NOMO-1 treated with DMSO at 0.1 percent for 48 hours (cell line): Measurements from ENCODE around the gene GTF2IRD1.

Experiments
- DNase-seq: peaks from one replicate; lab custom pipeline; 2025; ENCODE audit not compliant: unreplicated experiment; lab: John Stamatoyannopoulos, UW

GTF2IRD1 gene

DNA sequence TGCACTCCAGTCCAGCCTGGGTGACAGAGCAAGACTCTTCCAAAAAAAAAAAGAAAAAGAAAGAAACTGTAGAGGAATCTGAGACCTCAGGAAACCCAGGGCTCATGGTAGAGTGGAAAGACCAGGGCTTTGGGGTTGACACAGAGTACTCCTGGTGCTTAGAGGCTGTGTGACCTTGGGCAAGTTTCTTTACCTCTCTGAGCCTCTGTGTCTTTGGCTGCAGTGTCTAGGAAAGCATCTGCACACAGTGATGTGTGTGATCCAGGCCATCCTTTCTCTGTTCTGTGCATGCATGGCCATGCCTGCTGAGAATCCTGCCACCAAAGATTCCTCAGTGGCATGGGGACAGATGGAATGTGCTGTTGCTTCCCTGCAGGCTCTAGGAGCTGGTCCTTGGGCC, 132.1 kb downstream of the GTF2IRD1 start:
- no peak for DNase-seq

DNA sequence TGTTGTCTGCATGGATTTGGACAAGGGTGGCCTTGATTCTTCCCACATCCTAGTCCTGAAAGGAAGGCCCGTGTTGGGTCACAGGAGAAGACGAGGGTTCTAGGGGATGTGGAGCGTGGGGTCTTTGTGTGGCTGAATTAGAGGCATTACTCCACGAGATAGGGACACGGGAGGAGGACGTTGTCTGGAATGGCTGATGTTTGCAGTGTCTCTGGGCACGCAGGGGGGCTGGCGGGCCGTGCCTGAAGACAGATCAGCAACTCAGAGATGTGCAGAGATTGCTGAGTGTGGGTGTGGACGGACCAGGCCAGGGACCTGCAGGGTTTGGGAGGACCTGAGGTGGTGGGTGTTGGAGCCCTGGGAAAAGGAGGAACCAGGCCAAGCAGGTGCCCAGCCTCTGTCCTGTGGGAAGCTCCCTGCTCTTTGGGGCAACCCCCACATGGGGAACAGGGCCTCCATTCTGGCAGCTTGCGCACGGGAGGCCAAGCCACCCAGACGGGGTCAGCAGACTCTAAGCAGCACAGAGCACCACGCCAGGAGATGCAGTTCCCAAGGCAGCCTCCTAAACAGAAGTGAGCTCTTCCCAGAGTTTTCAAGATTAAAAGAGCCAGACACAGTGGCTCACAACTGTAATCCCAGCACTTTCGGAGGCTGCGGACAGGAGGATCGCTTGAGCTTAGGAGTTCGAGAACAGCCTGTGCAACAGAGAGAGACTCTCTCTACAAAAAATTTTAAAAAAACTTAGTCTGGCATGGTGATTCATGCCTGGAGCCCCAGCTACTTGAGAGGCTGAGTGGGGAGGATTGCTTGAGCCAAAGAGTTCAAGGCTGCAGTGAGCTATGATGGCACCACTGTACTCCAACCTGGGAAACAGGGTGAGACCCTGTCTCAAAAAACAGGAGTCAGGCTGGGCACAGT, 132.8 kb downstream of the GTF2IRD1 start:
- DNase-seq: no peak

DNA sequence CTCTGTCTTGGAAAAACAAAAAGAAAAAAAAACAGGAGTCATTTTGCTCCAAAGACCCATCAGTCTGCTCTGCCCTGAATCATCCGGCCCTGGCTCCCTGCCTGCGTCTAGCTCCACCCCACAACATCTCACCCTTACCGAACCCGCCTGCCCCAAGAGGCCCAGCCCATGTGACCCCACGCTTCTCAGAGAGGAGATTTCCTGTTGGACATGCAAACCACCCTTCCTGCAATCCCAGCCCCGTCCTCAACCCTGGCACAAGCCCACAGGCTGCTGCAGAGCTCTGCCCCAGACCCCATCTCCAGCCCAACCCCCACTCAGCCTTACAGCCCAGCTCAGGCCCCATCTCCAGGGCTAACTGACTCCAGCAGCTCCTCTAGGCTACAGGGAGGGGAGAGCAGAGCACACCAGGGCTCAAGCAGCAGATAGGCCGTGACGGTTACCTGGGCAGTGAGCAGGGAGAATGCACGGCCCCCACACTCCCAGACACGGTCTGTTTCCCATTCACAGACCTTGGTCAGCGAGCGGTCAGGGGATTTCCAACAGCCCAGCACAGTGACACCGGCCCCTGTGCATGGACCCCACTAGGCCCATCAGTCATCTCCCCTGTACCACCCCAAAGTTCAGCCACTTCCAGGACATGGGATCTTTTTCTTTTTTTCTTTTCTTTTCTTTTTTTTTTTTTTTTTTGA, 133.9 kb downstream of the GTF2IRD1 start:
- DNase-seq: no peak

DNA sequence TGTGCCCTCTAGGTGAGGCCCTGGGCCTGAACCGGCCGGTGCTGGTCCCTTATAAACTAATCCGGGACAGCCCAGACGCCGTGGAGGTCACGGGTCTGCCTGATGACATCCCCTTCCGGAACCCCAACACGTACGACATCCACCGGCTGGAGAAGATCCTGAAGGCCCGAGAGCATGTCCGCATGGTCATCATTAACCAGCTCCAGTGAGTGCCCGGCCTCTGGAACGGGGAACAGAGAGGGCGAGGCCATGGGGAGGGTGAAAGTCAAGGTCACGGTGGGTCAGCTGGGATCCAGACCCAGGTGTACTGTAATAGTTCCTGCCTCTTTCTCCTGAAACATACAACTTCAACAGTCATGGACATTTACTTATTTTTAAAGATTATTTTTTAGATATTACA, 137.1 kb downstream of the GTF2IRD1 start:
- no peak for DNase-seq

DNA sequence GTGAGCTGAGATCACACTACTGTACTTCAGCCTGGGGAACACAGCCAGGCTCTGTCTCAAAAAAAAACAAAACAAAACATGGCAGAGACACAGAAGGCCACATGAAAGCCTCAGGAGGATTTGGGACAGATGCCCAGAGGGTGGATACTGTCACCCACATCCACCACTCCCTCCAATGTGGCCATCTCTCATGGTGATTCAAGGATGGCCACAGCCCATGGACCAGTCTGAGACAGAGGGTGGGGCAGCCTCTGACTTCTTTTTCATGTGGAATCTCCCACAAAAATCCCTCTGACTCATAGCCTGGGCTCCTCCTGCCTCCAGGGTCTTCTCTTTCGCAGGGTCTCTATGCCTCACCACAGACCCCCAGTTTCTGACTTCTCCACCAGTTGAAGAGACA, 144.9 kb downstream of the GTF2IRD1 start:
- DNase-seq: no peak

DNA sequence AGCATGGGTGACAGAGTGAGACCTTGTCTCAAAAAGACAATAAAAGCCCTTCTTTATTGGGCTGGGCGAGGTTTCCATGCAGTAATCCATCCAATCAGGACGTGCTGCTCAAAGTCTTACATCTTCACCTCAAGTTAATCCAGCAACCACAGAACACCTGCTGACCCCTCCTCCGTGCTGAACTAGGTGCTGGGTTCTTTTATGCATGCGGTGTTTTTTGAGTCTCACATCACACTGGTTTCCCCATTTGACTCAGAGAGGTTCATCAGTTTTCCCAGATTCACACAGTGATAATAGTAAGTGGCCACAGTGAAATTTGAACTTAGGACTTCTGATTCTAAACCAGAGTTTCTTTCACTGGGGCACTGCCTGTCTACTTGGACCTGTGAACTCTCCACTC, 145.5 kb downstream of the GTF2IRD1 start:
- DNase-seq: no peak

DNA sequence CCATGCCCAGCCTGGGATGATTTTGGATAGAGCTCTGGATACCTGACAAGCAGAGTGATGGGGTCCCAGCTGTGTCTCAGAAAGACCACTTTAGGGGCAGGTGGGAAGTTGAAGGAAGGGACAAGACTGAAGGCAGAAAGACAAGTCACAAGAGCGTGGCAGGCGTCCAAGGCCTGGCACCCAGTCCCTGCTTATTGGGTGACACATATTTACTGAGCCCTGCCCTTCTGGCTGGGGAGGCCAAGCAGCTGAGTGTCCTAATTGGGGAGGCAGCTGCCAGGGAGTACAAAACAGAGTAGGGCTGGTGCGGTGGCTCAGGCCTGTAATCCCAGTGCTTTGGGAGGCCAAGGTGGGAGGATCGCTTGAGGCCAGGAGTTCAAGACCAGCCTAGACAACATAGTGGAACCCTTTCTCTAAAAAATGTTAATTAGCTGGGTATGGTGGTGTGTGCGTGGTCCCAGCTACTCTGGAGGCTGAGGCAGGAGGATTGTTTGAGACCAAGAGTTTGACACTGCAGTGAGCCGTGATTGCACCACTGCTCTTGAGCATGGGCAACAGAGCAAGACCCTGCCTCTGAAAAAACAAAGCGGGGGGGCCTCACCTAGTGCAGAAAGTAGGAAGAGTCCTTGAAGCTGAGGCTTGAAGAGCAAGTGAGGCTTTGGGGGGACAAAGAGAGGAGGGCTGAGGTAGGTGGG, 150.8 kb downstream of the GTF2IRD1 start:
- DNase-seq: no peak

DNA sequence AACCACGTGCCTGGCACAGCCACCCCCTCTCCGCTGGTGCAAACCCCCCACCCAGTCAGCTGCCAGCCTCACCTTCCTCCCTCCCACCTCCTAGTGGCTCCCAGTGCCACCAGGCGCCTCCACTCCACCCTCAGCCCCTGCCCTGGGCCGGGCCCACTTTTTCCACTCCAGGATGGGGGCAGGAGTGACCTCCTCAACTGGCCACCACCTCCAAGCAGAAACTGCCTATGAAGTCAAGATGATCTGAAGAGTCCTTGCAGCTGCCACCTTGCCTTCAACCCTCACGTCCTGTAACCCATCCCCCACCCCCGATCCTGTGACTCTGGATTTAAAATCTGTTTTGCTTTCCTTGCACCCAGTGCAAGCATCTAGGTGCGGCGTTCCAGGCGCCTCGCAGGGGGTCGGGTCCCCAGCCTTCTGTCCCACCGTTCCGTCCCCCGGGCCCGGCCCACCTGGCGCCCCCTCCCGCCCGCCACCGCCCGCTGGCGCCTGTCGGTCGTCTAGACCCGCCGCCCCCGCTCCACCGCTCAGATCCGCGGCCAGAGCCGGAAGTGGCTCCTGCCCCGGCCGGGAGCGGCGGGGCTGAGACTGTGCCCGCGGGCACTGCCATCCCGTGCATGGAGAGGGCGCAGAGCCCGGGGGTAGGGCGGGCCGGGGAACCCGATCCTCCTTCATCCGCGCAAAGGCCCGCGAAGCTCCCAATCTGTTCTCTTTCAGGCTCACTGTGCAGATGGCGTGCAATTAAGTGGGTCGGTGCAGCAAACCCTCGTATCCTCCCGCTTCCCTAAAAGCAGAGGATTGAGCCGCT, 152.6 kb downstream of the GTF2IRD1 start:
- peak; percentile 30 for DNase-seq

DNA sequence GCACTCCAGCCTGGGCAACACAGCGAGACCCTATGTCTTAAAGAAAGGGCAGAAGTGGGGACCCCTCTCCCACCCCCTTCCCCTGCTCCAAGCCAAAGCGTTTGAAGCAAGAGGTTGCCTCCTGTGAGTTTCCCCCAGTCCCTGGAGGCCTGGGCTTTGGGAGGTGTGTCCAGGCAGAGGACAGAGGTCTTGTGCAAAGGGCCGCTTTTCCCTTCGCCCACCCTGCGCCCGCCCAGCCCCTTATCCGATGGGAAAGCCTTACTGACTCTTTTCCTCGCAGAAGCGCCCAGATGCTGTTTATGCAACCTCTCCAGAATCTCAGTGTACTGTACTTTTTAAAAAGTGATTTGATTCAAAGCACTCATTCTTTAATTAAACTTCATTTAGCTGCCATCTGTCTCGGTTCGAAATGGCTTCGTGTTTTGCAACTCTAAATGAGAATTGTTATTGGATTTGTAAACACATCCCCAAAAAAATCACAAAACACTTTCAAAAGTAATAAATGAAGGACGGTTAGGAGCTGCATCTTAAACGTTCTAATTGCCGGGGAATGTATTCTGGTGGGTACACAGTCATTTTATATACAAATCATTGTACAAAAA, 153.3 kb downstream of the GTF2IRD1 start:
- no peak for DNase-seq

DNA sequence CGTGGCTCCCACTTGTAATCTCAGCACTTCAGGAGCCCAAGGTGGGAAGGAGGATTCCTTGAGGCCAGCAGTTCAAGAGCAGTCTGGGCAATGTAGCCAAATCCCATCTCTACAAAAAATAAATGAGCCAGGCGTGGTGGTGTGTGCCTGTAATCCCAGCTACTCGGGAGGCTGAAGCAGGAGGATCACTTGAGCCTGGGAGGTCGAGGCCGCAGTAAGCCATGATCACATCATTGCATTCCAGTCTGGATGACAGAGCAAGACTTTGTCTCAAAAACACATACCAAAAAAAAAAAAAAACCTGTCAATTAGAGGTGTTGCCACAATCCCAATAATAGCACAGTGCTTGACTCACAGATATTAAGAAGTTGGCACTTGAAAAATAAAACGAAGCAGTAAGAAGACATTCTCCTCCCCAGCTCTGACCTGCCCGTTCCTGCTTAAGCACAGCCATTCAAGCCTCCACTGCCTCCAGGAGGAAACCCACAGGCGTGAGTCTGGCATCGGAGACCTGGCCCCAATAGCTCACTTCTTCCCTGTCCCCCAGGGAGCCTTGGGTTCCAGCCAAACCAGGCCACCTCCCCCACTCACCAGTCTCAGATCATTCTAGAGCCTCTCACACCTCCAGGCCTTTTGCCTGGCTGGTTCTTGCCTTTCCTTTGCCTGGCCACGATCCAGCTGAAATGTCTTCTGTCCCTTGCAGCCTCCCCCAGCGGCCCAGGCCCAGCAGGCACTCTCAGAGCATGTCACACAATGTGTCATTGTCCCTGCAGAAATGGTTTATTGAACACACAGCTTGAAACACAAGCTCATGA, 158.5 kb downstream of the GTF2IRD1 start:
- DNase-seq: no peak

DNA sequence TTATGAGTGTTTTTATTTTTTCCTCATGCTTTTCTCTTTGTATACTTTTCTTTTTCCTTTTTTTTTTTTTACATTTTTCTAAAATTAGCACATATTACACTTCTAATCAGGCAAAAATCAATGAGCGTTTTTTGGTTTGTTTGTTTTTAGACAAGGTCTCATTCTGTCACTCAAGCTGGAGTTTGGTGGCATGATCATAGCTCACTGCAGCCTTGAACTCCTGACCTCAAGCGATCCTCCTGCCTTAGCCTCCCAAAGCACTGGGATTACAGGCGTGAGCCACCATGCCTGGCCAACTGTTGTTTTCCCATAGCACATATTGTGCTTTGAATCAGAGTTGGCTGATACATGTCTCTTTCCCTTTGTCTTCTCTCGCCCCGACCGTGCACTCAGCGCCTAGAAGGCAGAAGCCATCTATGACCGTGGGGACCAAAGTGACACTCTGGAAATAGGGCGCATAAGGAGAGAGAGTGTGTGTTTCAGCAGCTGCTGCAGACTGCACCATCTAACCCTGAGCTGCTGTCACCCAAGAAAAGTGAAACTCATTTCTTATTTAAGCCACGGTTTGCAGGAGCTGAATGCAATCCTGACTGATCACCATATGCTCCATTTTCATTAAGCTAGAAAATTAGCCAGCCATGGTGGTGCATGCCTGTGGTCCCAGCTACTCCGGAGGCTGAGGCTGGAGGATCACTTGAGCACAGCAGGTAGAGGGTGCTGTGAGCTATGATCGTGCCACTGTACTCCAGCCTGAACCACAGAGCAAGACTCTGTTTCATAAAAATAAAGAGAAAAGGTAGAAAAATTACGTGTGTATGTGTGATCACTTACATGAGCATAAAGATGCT, 162.5 kb downstream of the GTF2IRD1 start:
- DNase-seq: no peak

DNA sequence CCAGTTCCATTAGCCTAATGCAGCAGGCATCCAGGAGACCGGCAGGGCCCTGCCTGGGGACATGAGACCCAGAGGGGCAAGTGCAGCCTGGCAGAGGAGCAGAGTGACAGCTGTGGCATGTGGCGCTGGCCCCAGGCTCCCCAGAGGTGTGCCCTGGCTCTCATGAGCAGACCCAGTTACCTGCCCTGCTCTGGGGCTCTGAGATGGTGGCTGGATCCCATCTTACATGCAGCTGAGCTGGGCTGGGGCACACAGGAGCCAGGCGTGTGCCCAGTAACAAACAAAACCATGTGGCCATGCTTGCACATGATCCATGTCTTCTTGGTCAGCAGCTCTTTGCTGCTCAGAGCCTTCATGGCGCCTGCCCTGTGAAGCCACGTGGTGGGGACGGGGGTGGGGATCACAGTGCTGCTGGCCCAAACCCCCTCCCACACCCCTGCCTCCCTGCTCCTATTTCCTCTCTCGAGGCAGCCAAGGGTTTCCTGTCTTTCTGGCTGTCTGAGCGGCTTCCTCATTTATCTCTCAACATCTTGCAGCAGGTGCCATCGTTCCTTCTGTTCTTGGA, 163.6 kb downstream of the GTF2IRD1 start:
- DNase-seq: peak; percentile 90

DNA sequence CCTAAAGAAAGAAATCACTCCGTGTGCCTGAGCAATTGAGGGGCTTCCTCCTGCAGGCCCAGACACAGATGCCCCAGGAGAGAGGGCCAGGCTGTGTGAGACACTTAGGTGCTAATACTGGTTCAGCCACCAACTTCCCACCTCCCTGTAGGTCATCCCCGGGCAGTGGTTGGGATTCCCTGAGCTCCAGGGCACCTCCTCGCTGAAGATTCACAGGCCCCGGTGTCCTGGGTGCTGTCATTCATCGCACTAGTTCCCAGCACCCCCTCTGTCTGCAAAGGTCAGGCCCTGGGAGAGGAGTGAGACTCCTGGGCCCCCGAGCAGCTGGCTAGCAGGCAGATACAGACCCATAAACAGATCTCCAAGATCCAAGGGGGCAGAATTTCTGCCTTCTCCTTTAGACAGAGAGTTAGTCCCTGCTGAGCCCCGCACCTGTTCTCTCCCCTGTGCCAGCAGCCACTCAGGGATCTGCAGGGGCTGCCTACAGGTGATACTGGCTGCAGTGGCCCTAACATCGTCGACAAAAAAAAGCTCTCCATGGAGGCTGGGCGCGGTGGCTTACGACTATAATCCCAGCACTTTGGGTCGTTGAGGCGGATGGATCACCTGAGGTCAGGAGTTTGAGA, 165.6 kb downstream of the GTF2IRD1 start:
- no peak for DNase-seq

DNA sequence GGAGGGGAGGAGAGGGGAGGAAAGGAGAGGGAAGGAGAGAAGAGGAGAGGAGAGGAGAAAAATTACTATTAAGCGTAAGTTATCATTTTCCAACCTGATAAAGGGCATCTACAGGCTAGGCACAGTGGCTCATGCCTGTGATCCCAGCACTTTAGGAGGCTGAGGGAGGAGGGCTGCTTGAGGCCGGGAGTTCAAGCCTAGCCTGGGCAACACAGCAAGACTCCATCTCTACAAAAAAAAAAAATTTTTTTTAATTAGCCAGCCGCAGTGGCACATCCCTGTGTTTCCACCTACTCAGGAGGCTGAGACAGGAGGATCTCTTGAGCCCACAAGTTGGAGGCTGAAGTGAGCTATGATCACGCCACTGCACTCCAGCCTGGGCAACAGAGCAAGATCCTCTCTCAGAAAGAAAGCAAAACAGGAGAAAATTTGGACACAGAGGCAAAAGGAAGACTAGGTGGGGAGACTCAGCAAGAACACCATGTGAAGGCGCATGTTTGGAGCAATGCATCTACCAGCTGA, 168.6 kb downstream of the GTF2IRD1 start:
- DNase-seq: no peak

DNA sequence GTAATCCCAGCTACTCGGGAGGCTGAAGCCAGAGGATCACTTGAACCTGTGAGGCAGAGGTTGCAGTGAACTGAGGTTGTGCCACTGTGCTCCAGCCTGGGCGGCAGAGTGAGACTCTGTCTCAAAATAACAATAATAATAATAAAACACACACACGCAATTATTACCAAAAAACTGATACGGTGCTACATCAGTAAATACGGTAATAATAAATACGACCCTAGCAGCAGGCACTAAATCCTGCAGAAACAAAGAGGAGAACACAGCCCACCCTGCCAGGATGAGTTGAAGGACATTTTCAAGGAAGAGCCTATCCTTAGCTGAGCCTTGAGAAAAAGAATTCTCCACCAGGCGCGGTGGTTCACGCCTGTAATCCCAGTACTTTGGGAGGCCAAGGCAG, 169.4 kb downstream of the GTF2IRD1 start:
- no peak for DNase-seq

DNA sequence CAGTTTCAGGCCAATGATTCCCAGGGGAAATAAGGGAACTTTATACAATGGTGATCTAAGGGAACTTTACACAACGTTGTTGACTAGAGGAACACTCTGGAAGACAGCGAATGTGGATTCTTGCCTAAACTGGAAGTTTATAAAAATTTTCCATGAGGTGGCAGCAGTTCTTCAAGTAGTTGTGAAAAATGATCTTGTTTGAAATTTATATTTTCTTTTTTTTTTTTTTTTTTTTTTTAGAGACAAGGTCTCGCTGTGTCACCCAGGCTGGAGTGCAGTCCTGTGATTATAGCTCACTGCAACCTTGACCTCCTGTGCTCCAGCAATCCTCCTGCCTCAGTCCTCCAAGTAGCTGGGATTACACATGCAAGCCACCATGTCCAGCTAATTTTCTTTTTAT, 171.7 kb downstream of the GTF2IRD1 start:
- peak; percentile 36 for DNase-seq

DNA sequence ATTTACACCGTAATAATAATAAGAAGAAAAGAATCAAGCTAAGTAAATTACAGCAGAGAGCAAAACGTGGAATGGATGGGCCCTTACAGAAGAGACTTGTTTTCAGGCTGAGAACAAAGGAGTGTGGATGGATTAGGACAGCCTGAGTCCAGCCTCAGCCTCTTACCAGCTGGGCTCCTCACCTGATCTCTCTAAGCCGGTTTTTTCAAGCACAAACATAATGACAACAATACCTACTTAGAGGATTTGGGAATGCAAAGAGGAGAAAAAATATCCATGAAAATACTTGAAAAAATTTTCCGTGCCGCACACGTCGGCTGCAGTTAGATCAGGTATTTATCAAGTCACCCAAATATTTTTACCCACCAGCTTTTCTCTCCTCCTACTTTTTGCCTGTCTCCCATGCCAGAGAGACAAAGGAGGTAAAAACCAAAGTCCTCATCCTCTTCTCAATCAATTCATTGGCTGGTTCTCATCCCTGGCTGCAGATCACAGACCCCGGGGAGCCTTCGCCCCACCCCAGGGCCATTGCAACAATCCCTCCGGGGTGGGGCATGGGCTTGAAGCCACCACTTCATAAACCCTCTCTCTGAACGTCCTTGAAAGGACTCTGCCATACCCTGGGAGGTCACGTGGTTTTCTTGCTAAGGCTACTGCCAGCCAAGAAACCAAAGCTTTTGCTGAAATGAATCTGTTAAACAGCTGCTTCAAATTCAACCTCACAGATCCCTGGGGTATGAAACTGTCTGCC, 174.1 kb downstream of the GTF2IRD1 start:
- DNase-seq: no peak
